Esophagus mucosa (tissue), 1 donor: ENCODE data around the gene CCDC172. TPM values are rescaled to one million over a fixed set of nuclear protein-coding genes. Genes with fewer than 3 reads are reported as not detected.

Experiments used
- total RNA-seq: library from RNA; stranded (reverse); gene quantifications from one replicate; pipeline ENCODE4 v1.2.4, GENCODE V29; 2023
- donor health status: DM: yes; HTN: yes; CAD: no.

CCDC172 gene
- total RNA-seq, 1 donor from 2014 or later = not detected

Other genes with a start within 250 kb of the CCDC172 start
- 0.56 TPM for gene GFRA1, start 51.2 kb upstream of the CCDC172 start, total RNA-seq
- gene PNLIPRP3, start 103.4 kb downstream of the CCDC172 start, total RNA-seq = 1.2 TPM
- not detected for gene PNLIP, start 221.5 kb downstream of the CCDC172 start, total RNA-seq